HUDEP-2 (cell line): ENCODE data around the gene VPS37B.

Experiments used
- DNase-seq, 76 experiments: peaks; one replicate each; lab custom pipeline; 2025; ENCODE audit not compliant: unreplicated experiment in 76 of 76; lab: John Stamatoyannopoulos, UW

The VPS37B gene, protein sequence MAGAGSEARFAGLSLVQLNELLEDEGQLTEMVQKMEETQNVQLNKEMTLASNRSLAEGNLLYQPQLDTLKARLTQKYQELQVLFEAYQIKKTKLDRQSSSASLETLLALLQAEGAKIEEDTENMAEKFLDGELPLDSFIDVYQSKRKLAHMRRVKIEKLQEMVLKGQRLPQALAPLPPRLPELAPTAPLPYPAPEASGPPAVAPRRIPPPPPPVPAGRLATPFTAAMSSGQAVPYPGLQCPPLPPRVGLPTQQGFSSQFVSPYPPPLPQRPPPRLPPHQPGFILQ

DNA sequence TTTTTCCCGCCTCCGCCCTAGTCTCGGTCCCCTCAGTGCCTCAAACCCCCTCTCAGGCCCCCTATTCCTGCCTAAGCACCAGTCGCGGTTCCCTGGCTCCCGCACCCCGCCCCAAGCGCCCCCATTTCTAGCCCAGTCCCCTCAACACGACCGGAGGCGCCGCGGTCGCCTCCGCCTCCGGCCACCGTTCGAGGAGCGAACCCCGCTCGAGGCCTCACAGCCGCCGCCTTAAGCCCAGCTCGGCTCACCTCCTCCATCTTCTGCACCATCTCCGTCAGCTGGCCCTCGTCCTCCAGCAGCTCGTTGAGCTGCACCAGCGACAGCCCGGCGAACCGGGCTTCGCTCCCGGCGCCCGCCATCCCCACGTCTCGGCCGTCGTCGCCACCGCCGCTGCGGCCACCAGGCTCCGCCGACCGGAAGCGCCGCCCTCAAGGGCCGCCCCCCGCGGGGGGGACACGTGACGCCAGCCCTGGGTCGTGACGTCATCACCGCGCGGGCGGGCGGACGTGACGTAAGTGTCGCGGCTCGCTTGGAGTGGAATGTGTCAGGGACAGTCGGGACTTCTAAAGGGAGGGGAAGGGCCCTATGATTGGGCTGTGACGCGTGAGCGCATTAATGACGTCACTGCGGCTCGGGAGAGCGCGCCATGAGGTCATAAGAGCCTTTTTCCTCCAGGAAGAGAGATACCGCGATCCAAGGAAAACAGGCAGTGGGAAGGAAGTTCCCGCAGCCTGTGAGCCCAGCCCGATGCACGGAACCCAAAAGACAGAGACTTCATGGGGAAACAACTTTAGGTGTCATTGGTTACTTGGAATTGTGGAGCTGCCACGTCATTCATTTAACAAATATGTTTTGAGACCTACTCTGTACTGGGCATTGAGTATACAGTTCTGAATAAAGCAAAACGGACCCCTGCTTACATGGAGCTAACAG lies at the start of gene VPS37B:
Gene VPS37B, minus strand, starts transcription at position 421 of the 933 bp plus-strand sequence. Its CDS starts 62 bp downstream, at position 359.
- DNase-seq = peak in 68 of 76 experiments; percentile 13 to 84 (median 62)

GRCh38 chr12:122944605-122945592 lies 49.0 kb upstream of the VPS37B start:
- no peak for DNase-seq

DNA sequence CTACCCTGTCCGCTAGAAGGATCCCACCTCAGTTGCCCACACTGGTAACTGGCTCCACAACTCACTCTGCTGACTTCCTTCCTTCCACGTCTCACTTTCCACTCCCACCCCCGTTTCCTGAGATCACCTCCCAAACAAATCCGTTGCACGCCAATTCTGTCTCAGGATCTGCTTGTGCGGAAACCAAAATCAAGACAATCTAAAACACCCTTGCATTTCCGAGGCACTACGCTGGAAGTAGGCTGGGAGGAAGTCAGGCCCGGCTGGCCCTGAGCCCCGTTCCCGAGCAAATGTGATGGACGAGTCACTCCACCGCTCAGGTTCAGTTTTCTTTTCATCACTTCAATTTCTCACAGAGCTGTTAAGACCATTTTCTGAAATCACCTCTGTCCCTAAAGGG lies 47.3 kb upstream of the VPS37B start:
- no peak for DNase-seq

- peak in 4 of 76 experiments; percentile 1 to 30 (median 6) for DNase-seq
These were observed 46.7 kb upstream of the VPS37B start for GRCh38 chr12:122942637-122943036.

- DNase-seq = peak in 2 of 76 experiments; percentile 10 to 13
These were observed 45.4 kb upstream of the VPS37B start for GRCh38 chr12:122941351-122941750.

DNA sequence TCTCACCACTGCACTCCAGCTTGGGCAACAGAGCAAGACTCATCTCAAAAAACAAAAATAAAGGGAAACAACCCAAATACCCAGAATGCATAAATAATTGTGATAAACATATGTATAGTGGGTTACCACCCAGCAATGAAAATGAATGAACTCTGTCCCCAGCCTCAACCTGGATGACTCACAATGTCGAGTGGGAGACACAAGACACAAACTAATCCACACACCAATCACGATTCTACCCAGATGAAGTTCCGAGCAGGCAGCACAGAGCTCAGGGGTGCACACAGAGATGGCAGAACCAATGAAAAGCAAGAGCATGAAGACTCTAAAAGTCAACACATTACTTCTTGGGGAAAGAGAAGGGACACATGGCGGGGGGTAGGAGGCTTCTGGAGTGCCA lies 43.2 kb upstream of the VPS37B start:
- DNase-seq = no peak

GRCh38 chr12:122937622-122938091 lies 41.7 kb upstream of the VPS37B start:
- no peak for DNase-seq

DNA sequence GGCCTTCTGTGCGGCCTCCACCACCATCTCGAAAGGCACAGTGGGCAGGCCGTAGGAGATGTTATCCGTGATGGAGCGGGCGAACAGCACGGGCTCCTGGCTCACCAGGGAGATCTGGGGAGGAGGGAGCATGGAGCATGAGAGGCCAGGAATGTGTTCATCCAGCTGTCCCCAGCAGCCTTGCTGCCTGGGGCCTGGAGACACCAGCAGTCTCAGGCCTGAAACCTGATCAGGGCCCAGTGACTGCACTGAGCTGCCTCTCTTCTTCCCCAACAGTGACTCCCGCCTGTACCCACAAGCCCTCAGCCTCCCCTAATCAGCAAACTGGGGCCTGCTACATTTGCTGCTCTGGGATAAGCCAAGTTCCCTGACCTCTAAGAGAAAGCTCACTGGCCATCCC lies 39.4 kb upstream of the VPS37B start:
- DNase-seq = no peak

DNA sequence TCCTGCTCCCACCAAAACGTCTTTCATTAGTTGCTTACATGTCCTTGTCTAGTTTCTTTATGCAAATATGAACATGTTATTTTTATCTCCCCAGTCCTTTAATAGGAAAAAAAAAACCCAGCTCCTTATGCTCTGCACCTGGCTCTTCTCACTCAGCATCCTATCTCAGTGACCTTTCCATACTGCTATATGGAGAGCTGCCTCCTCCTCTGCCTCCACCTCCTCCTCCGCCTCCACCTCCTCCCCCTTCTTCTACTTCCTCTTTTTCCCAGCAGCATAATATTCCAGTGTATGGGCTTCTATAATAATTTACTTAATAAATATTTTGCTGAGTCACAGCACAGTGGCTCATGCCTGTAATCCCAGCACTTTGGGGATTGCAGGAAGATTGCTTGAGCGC lies 38.8 kb upstream of the VPS37B start:
- DNase-seq = no peak

DNA sequence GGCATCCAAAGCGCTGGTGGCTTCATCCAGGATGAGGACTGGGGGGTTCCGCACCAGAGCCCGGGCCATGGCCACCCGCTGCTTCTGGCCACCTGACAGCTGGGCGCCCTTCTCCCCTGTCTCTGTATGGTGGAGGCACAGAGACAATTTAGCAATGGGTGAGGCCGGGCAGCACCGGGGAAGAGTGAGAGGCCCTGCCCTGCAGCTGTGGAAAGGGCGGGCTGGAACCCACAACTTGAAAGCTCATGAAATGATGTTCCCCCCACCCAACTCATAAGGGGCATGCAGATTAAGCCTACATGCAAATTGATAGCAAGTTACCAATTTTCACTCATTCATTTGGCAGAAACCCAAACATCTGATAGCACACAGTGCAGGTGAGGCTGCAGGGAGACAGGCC lies 36.3 kb upstream of the VPS37B start:
- no peak for DNase-seq

DNA sequence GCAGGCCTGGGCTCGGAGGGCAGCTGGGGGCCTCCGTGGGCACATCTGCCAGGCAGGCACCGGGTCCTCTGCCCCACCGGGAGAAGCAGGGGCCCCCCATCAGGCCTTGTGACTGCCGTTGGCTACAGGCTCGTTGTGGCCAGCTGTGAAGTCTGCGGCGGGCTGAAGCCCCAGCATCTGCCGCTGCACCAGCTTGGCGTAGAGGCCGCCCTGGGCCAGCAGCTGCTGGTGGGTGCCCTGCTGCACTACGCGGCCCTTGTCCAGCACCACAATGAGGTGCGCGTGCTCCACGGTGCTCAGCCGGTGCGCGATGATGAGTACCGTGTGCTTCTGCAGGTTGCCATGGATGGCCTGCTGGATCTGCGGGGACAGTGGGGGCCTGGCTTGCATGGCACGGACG lies 33.9 kb upstream of the VPS37B start:
- no peak for DNase-seq

- no peak for DNase-seq
These were observed 33.2 kb upstream of the VPS37B start for GRCh38 chr12:122929148-122929538.

- DNase-seq = no peak
These were observed 32.7 kb upstream of the VPS37B start for GRCh38 chr12:122928404-122929147.

GRCh38 chr12:122927756-122928403 lies 32.0 kb upstream of the VPS37B start:
- no peak for DNase-seq

DNA sequence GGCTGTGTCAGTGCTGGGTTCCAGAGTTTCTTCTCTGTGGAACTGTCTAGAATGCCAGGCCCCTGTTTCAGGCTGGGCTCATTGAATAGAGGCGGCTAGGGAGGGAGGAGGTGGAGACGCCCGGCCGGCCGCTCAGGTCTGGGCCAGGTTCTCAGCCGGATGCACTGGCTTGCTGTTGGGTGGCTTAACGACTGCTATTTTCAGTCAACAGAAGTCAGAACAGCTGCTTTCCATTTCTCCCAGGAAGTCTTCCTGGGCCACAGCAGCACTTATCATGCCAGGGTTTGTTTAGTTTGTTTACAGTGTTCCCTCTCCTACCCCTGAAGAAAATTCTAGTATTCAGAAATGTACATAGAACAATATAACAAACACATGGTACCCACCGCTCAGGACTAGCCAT lies 26.0 kb upstream of the VPS37B start:
- no peak for DNase-seq

DNA sequence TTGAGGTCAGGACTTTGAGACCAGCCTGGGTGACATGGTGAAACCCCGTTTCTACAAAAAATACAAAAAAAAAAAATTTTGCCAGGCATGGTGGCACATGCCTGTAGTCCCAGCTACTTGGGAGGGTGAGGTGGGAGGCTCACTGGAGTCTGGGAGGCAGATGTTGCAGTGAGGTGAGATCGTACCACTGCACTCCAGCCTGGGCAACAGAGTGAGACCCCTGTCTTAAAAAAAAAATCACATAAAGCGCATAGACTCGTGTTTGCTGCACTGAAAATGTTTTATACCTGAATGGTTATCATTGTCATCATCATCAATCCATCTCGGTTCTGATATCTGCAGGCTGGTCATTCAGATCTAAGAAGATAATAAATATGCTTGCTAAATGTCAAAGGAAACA lies 24.8 kb upstream of the VPS37B start:
- no peak for DNase-seq

DNA sequence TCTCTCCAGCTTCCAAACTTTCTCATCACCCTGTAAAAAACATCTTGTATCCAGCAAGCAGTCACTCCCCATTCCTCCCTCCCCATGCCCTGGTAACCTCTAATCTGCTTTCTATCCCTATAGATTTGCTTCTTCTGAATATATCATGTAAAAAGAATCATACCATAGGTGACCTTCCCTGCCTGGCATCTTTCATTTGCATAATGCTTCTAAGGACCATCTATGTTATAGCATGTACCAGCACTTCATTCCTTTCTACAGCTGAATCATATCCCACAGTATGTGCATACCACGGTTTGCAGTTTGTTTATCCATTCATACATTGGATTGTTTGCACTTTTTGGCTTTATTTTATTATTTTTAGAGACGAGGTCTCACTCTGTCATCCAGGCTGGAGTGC lies 22.9 kb upstream of the VPS37B start:
- DNase-seq = no peak

- peak in 1 of 76 experiments; percentile 7 for DNase-seq
These were observed 21.7 kb upstream of the VPS37B start for GRCh38 chr12:122917507-122918121.
